GM23248 (cell line): ENCODE measurements around the gene SPANXD. TPM values are rescaled to one million over a fixed set of nuclear protein-coding genes. Genes with fewer than 3 reads are reported as not detected.

Experiments used
- DNase-seq: peaks from one replicate; pipeline ENCODE4 v3.0.0-alpha.2; 2015
- H2AFZ ChIP-seq: fragments of 200-600 bp; sonication (generic); 2 replicates; pipeline ENCODE4 v1.6.1; 2016; ENCODE audit warnings: antibody characterized with exemption
- H3F3A ChIP-seq: fragments of 200-600 bp; sonication (generic); 2 replicates; pipeline ENCODE4 v1.6.1; 2016; ENCODE audit warnings: mild to moderate bottlenecking, antibody characterized with exemption, mixed run types; ENCODE audit not compliant: insufficient read depth
- H3K27ac ChIP-seq: fragments of 200-600 bp; sonication (generic); 2 replicates; pipeline ENCODE4 v1.5.1; 2016; ENCODE audit warnings: mild to moderate bottlenecking
- H3K27me3 ChIP-seq: fragments of 200-600 bp; sonication (generic); replicated peaks from 2 replicates; pipeline ENCODE4 v1.6.1; 2016; ENCODE audit warnings: mild to moderate bottlenecking; ENCODE audit not compliant: insufficient read depth
- H3K36me3 ChIP-seq: fragments of 200-600 bp; sonication (generic); 2 replicates; pipeline ENCODE4 v1.6.1; 2016; ENCODE audit warnings: low read depth, mild to moderate bottlenecking
- H3K4me1 ChIP-seq: fragments of 200-600 bp; sonication (generic); 2 replicates; pipeline ENCODE4 v1.6.1; 2016; ENCODE audit warnings: mild to moderate bottlenecking; ENCODE audit not compliant: insufficient read depth
- H3K4me2 ChIP-seq: fragments of 200-600 bp; sonication (generic); one replicate; pipeline ENCODE4 v1.6.1; 2016; ENCODE audit warnings: mild to moderate bottlenecking; ENCODE audit not compliant: unreplicated experiment
- H3K4me3 ChIP-seq: fragments of 200-600 bp; sonication (generic); 2 replicates; pipeline ENCODE4 v1.5.1; 2016; ENCODE audit warnings: mild to moderate bottlenecking
- H3K79me2 ChIP-seq: fragments of 200-600 bp; sonication (generic); 2 replicates; pipeline ENCODE4 v1.6.1; 2016; ENCODE audit warnings: mild to moderate bottlenecking; ENCODE audit not compliant: insufficient read depth
- H3K9ac ChIP-seq: fragments of 200-600 bp; sonication (generic); 2 replicates; pipeline ENCODE4 v1.6.1; 2016; ENCODE audit warnings: mild to moderate bottlenecking
- H3K9me2 ChIP-seq: fragments of 200-600 bp; sonication (generic); 2 replicates; pipeline ENCODE4 v1.6.1; 2016; ENCODE audit warnings: mixed run types, mild to moderate bottlenecking, moderate library complexity; ENCODE audit not compliant: insufficient read depth
- H3K9me3 ChIP-seq: fragments of 200-600 bp; sonication (generic); one replicate; pipeline ENCODE4 v1.6.1; 2017; ENCODE audit warnings: low read depth
- H4K20me1 ChIP-seq: fragments of 200-600 bp; sonication (generic); 2 replicates; pipeline ENCODE4 v1.6.0; 2016; ENCODE audit not compliant: insufficient read depth
- EZH2 ChIP-seq: fragments of 200-600 bp; sonication (generic); IDR thresholded peaks from 2 replicates; pipeline ENCODE4 v1.6.1; 2018; ENCODE audit warnings: antibody characterized with exemption, mild to moderate bottlenecking; ENCODE audit not compliant: insufficient read depth, poor library complexity, severe bottlenecking
- EZH2phosphoT487 ChIP-seq: fragments of 200-600 bp; sonication (generic); IDR thresholded peaks from 2 replicates; pipeline ENCODE4 v1.6.1; 2018; ENCODE audit warnings: antibody characterized with exemption, moderate library complexity, mild to moderate bottlenecking, low read depth; ENCODE audit not compliant: insufficient read depth
- WGBS, 2 experiments: methylation state at CpG; one replicate each; pipeline ENCODE4 v1.1.6; 2015 to 2017; ENCODE audit warnings: low lambda C conversion rate in 2 of 2, low coverage in 1 of 2; ENCODE audit errors: missing lambda C conversion rate in 2 of 2; 5-methylcytosine and 5-hydroxymethylcytosine counted together
- in situ Hi-C: fragments of 300-500 bp; cut with MboI; formaldehyde crosslinking; loops from 2 replicates; pipeline ENCODE4 v1.15.0; 2020
- polyA plus RNA-seq: library from polyadenylated mRNA; unstranded; fragments of >200 nt; fragmentation: Nextera tagmentation; extraction: Ambion mirVana; gene quantifications from 2 replicates; pipeline ENCODE4 v1.2.1, GENCODE V29; 2016
- total RNA-seq: library from RNA; depleted of rRNA; stranded (reverse); fragments of >200 nt; shearing (Covaris generic); gene quantifications from 2 replicates; pipeline ENCODE4 v1.2.3, GENCODE V29; 2014; rRNA removed

The SPANXD gene
- total and polyA plus RNA-seq, 2 experiments from 2014 or later, result not detected

DNA sequence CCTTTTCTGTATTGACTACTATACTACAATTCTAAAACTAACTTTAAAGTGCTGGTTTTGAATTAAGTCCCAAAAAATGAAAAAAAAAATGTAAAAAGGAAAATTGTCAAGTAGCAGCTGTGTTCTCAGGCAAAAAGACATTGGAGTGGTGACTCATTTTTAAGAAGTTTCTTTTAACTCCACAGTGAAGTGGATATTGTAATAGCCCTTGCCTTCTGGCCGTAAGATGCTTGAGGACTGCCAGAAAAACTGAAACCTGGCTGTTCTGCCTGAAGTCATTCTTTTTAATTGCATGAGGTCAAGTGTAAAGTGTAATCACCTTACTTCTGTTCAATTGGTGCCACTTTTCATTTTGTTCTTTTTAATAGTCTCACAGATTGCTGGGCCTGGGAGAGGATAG, 28.9 kb downstream of the SPANXD start:
- Histone ChIP-seq H3K4me1 (no peaks in the 10 kb centered on the region), H3K9ac (no peak overlapping the region), H3K79me2 (no peaks in the 10 kb centered on the region), H2AFZ (no peak overlapping the region), H3K27ac (no peak overlapping the region), H3F3A (no peaks in the 10 kb centered on the region), H3K9me2 (no peaks in the 10 kb centered on the region), H3K4me3 (no peak overlapping the region), H3K27me3 (no peaks in the 10 kb centered on the region), H4K20me1 (no peaks in the 10 kb centered on the region), H3K36me3 (no peaks in the 10 kb centered on the region), H3K9me3 (no peaks in the 10 kb centered on the region), H3K4me2 (no peak overlapping the region)
- no peak for DNase-seq
- WGBS, 2 experiments, result 0% methylated on average over 1 of the region's 1 CpG
- no peak for TF ChIP-seq EZH2
- no peak for TF ChIP-seq EZH2phosphoT487
- in situ Hi-C loops, result no loop called here

DNA sequence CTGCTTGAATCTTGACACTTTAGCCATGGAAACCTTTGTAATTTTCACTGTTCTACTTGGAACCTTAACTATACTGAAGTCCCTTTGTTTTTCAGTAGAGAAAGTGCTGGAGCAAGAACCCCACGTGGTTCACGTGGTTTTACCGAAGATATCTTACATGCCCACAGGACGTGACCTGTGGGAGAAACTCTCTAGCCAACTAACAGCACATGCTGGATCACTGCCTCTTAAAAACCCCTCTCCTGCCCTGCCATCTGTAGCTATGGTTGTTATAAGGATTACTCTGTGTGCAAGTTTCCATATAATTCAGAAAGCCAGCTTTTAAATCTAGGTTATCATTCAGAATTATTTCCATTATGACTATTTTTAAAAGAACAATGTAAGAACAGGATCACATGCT, 30.2 kb downstream of the SPANXD start:
- H3K4me2 ChIP-seq, result no peak overlapping the region
- no peaks in the 10 kb centered on the region for H3K27me3 ChIP-seq
- H3K9ac ChIP-seq, result no peak overlapping the region
- H2AFZ ChIP-seq, result no peak overlapping the region
- H3F3A ChIP-seq, result no peaks in the 10 kb centered on the region
- 0 to 9% methylated on average over 4 of the region's 4 CpGs for WGBS, 2 experiments
- H3K4me3 ChIP-seq, result no peak overlapping the region
- in situ Hi-C loops, result no loop called here
- H3K4me1 ChIP-seq, result no peaks in the 10 kb centered on the region
- no peaks in the 10 kb centered on the region for H3K9me2 ChIP-seq
- no peaks in the 10 kb centered on the region for H3K36me3 ChIP-seq
- no peaks in the 10 kb centered on the region for H3K79me2 ChIP-seq
- no peak for TF ChIP-seq EZH2phosphoT487
- TF ChIP-seq EZH2, result no peak
- DNase-seq, result no peak
- H3K9me3 ChIP-seq, result no peaks in the 10 kb centered on the region
- H3K27ac ChIP-seq, result no peak overlapping the region
- no peaks in the 10 kb centered on the region for H4K20me1 ChIP-seq

- no peak overlapping the region for H3K27ac ChIP-seq
- H3K79me2 ChIP-seq, result no peaks in the 10 kb centered on the region
- H3K36me3 ChIP-seq, result no peaks in the 10 kb centered on the region
- no peak for DNase-seq
- in situ Hi-C loops, result no loop called here
- no peaks in the 10 kb centered on the region for H3K4me1 ChIP-seq
- no peak overlapping the region for H3K4me3 ChIP-seq
- H2AFZ ChIP-seq, result no peak overlapping the region
- 24 to 25% methylated on average over 6 of the region's 6 CpGs for WGBS, 2 experiments
- H3K9me3 ChIP-seq, result no peaks in the 10 kb centered on the region
- no peak overlapping the region for H3K4me2 ChIP-seq
- no peaks in the 10 kb centered on the region for H4K20me1 ChIP-seq
- H3F3A ChIP-seq, result no peaks in the 10 kb centered on the region
- no peaks in the 10 kb centered on the region for H3K9me2 ChIP-seq
- TF ChIP-seq EZH2phosphoT487, result no peak
- TF ChIP-seq EZH2, result no peak
- no peaks in the 10 kb centered on the region for H3K27me3 ChIP-seq
- H3K9ac ChIP-seq, result no peak overlapping the region
Observed at GRCh38 chrX:141662781-141663180, 35.8 kb downstream of the SPANXD start.

DNA sequence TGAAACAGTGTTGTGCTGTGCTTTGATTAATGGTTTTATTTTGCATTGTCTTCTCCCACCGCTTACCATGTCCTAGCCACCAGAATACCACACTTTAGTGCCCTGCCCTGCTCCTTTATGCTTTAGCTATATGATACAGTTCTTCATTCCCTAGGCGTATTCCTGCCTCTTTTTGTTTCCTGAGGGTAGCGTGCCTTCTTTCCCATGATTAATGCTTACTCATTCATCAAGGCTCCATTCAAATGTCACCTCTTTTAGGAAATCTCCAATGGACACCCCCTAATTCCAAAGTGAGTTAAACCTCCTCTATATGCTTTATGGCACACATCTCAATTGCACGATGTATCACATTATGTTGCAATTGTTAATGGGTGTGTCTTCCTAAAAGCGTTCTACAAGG, 46.3 kb downstream of the SPANXD start:
- no peak for DNase-seq
- Histone ChIP-seq H3F3A (no peaks in the 10 kb centered on the region), H3K4me2 (no peak overlapping the region), H3K4me1 (no peaks in the 10 kb centered on the region), H3K27me3 (no peaks in the 10 kb centered on the region), H3K9ac (no peak overlapping the region), H3K27ac (no peak overlapping the region), H3K36me3 (no peaks in the 10 kb centered on the region), H4K20me1 (no peaks in the 10 kb centered on the region), H3K9me3 (no peaks in the 10 kb centered on the region), H3K9me2 (no peaks in the 10 kb centered on the region), H3K4me3 (no peak overlapping the region), H3K79me2 (no peaks in the 10 kb centered on the region), H2AFZ (no peak overlapping the region)
- in situ Hi-C loops, result no loop called here
- TF ChIP-seq EZH2phosphoT487 (no peak), EZH2 (no peak)
- WGBS, 2 experiments, result 19 to 31% methylated on average over 5 of the region's 5 CpGs

Other genes starting within 250 kb of the SPANXD start
- not detected in 2 replicates for gene SPANXA1, start 114.0 kb downstream of the SPANXD start, total RNA-seq
- gene SPANXA1, start 114.0 kb downstream of the SPANXD start, polyA plus RNA-seq, result not detected in 2 replicates
- gene SPANXA2, start 109.0 kb downstream of the SPANXD start, total RNA-seq, result not detected in 2 replicates
- not detected in 2 replicates for gene SPANXA2, start 109.0 kb downstream of the SPANXD start, polyA plus RNA-seq
- gene MAGEC3, start 139.6 kb upstream of the SPANXD start, total RNA-seq, result not detected in 2 replicates
- not detected in 2 replicates for gene MAGEC3, start 139.6 kb upstream of the SPANXD start, polyA plus RNA-seq
- gene MAGEC1, start 205.2 kb upstream of the SPANXD start, total RNA-seq, result not detected in 2 replicates
- gene MAGEC1, start 205.2 kb upstream of the SPANXD start, polyA plus RNA-seq, result not detected in 2 replicates